HEK293 (cell line): Measurements from ENCODE around the gene G6PD.
"Not testable (repeated sequence)": the region's sequence is repeated elsewhere in the genome, so short reads cannot be mapped to it uniquely, and the experiment has no call there.

Source experiments
- BCL11A ChIP-seq: fragments of 450-650 bp; formaldehyde crosslinking; IDR thresholded peaks from 2 replicates; pipeline ENCODE4 v1.5.1; 2016; ENCODE audit warnings: low read depth, missing biosample characterization, missing genetic modification characterization
- CTCF ChIP-seq: fragments of 450-650 bp; formaldehyde crosslinking; IDR thresholded peaks from 2 replicates; pipeline ENCODE4 v1.5.1; 2016; ENCODE audit warnings: missing biosample characterization, missing genetic modification characterization
- TSHZ1 ChIP-seq: fragments of 450-650 bp; formaldehyde crosslinking; IDR thresholded peaks from 2 replicates; pipeline ENCODE4 v1.5.1; 2016; ENCODE audit warnings: missing biosample characterization, missing genetic modification characterization, borderline replicate concordance
- YY1 ChIP-seq: fragments of 450-650 bp; formaldehyde crosslinking; IDR thresholded peaks from 2 replicates; pipeline ENCODE4 v1.5.1; 2018; ENCODE audit warnings: missing biosample characterization, missing genetic modification characterization
- ZBTB20 ChIP-seq: fragments of 450-650 bp; formaldehyde crosslinking; IDR thresholded peaks from 2 replicates; pipeline ENCODE4 v1.5.1; 2016; ENCODE audit warnings: missing biosample characterization, missing genetic modification characterization
- ZNF274 ChIP-seq, 2 experiments: fragments of 200-500 bp in 1 of 2; fragments of 450-650 bp in 1 of 2; sonication (Bioruptor generic) in 1 of 2; formaldehyde crosslinking in 1 of 2; IDR thresholded peaks; 2 replicates each; pipeline versions ENCODE4 v1.5.1 to v1.6.1; 2014 to 2016; ENCODE audit warnings: borderline replicate concordance in 1 of 2, inconsistent platforms in 1 of 2, low read length in 1 of 2, missing biosample characterization in 1 of 2, missing genetic modification characterization in 1 of 2
- ZNF280D ChIP-seq: fragments of 450-650 bp; formaldehyde crosslinking; IDR thresholded peaks from 2 replicates; pipeline ENCODE4 v1.5.1; 2016; ENCODE audit warnings: missing biosample characterization, missing genetic modification characterization
- ZNF398 ChIP-seq: fragments of 450-650 bp; formaldehyde crosslinking; IDR thresholded peaks from 2 replicates; pipeline ENCODE4 v1.5.1; 2017; ENCODE audit warnings: missing biosample characterization, missing genetic modification characterization
- ZNF560 ChIP-seq: fragments of 450-650 bp; formaldehyde crosslinking; IDR thresholded peaks from 2 replicates; pipeline ENCODE4 v1.5.1; 2017; ENCODE audit warnings: missing biosample characterization, missing genetic modification characterization, borderline replicate concordance

- TF ChIP-seq ZNF280D; CTCF (tag by site-specific recombination); TSHZ1 (tag by site-specific recombination); ZNF560 (tag by site-specific recombination); YY1 (tag by site-specific recombination); ZNF398 (tag by site-specific recombination); ZBTB20 (tag by site-specific recombination); BCL11A (tag by site-specific recombination); ZNF274 (IDR thresholded peaks at IDR 0.05; ENCODE audit: low read length); ZNF274 (tag by site-specific recombination; IDR thresholded peaks at IDR 0.05; ENCODE audit: borderline replicate concordance): not testable (repeated sequence)
Measured at GRCh38 chrX:154501423-154501822, 45.2 kb downstream of the G6PD start.
